Left cardiac atrium (tissue), 4 donors: ENCODE data around the gene UBE2D3. TPM values are rescaled to one million over a fixed set of nuclear protein-coding genes. Genes with fewer than 3 reads are reported as not detected.

Source experiments
- ATAC-seq, 2 donors: fragments of 200-7000 bp; cut with Tn5 transposase; one replicate each; pipeline ENCODE4 v1.9.1; 2020; ENCODE audit warnings: mild to moderate bottlenecking in 2 of 2, moderate library complexity in 2 of 2
- DNase-seq: peaks from one replicate; pipeline ENCODE4 v3.0.0-alpha.2; 2020
- intact Hi-C, 2 donors: fragments of 100-400 bp; cut with DNase I; formaldehyde crosslinking; loops; one replicate each; pipeline versions ENCODE4 v1.14.1 to v1.15.1; 2022 to 2023
- total RNA-seq, 2 donors: library from RNA; stranded (reverse); fragmentation: NEBNext Ultra II Directional; extraction: Animal tissue kit (Norgen Biotek cat#: 25700); gene quantifications; one replicate each; pipeline ENCODE4 v1.2.1, GENCODE V29; 2021
- donor health status: DM: no; HTN: yes; CAD: no.
- donor health status: DM: no; HTN: yes; CAD: no; lungs with severe emphysema.
- donor health status: DM: yes; HTN: yes; CAD: no.
- donor health status: Dilated cardiomyopathy.

UBE2D3 gene
- total RNA-seq, 2 donors from 2014 or later = 233 to 294 TPM

DNA sequence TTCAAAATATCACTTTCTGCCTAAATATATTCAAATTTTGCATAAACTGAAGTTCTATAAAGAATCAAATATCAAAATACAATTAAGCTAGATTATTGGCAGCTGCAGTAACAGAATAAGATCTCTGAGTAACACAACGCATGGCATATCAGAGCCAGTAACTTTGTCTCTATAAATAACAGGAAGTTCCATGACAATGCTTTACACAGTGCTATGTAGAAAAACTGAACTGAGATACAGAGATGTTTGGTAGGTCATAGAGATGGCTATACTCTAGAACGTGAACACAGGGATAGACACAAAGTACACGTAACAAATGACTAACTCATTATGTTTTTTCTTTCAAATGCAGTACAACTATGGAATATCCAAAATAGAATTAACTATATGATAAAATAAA lies 18.2 kb downstream of the UBE2D3 start:
- ATAC-seq (peak in 1 of 2 donors; percentile 67), DNase-seq (no peak)
- intact Hi-C loops = no loop called here

DNA sequence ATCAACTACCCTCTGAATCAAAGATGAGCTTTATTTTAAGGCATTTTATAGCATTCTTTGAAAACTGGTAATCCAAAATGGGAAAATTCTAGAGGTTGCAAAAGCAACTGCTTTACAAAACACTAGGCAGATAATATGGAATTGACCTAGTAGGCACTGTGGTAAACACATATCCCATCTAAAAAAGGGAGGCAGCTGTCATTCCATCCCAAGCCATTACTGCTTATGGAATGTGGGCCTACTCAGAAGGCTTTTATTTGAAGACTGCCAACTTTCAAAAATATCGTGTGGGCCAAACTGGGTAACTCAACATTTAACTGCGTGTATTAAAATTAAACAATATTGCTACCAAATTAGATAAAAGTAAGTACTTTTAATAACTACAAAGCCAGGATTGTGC lies 19.3 kb downstream of the UBE2D3 start:
- DNase-seq (no peak), ATAC-seq (no peak)
- intact Hi-C loops = no loop called here

DNA sequence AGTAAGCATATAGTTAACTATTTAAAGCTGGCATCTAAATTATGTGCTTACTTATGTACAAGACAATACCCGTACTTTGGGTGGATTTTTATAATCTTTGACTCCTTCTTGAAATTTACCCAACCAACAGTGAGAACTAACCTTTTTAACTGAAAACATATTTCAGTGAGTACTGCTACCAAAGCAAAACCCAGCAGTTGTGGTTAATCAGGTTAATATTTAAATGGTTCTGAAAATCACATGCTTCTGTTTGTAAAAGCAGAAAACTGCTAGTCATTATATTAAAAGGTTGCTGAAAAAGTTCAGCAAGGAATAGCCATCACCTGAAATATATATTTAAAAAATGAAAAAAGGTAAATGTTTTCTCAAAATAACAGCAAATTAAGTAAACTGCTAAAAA lies 20.0 kb downstream of the UBE2D3 start:
- DNase-seq = no peak
- intact Hi-C loops = no loop called here
- ATAC-seq = no peak

DNA sequence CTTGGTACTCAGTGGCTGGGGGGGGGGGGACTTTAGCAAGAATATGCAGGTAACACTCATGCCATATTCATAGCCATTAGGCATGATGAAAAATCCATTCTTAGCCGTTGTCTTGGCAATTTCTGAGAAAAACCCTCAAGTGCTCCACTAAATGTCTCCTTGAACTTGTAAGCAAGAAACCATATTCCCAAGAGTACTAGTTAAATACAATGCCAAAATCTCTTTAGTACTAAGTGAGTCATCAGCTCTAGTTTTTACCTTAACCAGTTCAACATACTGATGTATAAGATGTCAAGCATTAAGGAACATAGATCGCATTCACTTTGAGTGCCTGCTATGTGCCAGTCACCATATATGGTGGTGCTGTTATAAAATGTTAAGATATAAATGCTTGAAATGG lies 27.5 kb downstream of the UBE2D3 start:
- DNase-seq (no peak), ATAC-seq (no peak)
- intact Hi-C loops = no loop called here

DNA sequence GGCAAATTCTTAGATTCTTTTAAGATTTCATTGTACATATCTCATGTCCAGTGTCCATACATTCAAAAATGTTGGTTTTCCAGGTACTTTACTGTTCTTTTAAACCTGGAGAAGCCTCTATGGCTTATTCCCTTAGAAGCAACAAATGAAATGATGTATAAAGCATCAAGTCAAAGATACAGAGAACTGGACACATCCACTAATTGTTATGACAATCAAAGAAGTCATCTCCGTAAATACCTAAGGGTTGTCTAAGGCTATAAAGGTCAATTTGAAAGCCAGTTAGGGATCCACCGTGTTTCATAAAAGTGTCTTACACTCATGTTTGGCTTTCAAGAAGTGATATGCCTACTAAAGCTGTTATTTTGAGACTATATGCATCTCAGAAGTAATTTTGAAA lies 32.4 kb downstream of the UBE2D3 start:
- intact Hi-C loops = no loop called here
- ATAC-seq = no peak
- no peak for DNase-seq

DNA sequence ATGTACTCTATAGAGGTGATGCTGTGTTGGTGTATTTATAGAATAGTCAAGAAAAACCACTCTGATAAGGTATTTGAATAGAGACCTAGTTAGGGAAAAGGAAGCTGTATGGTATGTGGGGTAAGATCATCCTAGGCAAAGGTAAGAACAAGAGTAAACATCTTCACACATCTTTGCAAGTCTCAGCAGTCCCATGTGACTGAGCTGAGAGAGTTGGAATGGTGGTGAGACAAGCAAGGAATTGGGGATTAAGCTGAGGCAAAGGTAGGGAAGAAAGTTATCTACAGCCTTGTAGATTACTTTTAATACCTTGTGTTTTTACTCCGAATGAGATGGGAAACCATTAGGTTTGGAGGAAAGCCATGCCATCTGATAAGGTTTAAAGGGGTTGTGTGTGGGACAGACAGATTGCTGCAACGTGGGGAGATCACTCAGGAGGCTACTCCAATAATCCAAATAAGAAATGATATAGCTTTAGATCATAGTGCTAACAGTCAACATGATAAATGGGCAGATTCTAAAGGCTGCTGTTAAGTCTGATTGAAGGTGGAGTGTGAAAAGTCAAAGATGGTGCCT lies 34.9 kb downstream of the UBE2D3 start:
- intact Hi-C loops = no loop called here
- ATAC-seq (no peak), DNase-seq (no peak)

DNA sequence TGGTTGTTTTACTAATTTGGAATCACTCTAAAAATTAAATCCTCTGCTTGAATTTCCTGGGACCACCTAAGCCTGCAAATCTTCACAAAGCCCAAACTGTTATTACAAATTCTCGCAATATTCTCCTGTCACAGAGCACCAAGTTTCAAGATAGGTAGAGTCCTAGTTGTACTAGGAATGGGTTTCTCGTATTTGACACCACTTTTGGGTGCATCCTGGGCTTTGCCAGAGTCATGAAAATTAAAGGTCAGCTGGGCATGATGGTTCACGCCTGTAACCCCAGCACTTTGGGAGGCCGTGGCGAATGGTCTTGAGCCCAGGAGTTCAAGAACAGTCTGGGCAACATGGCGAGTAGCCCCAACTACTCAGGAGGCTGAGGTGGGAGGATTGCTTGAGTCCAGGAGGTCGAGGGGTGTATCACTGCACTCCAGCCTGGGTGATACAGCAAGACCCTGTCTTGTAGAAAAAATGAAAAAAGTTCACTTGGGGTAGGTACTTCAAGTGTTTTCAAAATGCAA lies 36.0 kb downstream of the UBE2D3 start:
- ATAC-seq (no peak), DNase-seq (no peak)
- intact Hi-C loops = no loop called here

DNA sequence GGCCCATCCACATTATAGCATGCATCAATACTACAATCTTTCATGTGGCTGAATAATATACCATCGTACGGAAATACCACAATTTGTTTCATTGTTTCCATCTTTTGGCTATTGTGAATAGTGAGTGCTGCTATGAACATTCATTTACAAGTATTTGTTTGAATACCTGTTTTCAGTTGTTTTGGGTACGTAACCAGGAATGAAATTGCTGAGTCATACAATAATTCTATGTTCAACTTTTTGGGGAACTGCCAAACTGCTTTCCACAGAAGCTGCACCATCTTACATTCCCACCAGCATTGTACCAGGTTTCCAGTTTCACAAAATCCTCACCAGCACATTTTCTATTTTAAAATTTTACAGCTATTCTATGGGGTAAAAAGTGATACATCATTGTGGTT lies 38.0 kb downstream of the UBE2D3 start:
- DNase-seq (no peak), ATAC-seq (peak in 1 of 2 donors; percentile 26)
- intact Hi-C loops = no loop called here

DNA sequence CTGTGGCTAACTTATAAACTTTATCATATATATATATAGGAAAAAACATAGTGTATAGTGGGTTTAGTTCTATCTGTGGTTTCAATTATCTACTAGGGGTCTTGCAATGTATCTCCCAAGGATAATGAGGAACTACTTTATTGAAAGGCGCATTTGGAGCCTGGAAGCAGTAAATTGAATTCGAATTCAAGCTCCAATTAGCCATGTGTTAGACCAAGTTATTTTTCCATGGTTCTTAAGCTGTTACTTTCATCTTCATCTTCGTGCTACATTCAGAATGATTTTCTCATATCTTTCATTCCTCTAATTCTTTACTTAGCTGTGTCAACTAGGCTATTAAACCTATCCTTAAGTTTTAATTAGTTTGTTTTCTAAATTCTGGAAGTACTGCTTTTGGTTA lies 39.4 kb downstream of the UBE2D3 start:
- intact Hi-C loops = no loop called here
- ATAC-seq = no peak
- DNase-seq = no peak

DNA sequence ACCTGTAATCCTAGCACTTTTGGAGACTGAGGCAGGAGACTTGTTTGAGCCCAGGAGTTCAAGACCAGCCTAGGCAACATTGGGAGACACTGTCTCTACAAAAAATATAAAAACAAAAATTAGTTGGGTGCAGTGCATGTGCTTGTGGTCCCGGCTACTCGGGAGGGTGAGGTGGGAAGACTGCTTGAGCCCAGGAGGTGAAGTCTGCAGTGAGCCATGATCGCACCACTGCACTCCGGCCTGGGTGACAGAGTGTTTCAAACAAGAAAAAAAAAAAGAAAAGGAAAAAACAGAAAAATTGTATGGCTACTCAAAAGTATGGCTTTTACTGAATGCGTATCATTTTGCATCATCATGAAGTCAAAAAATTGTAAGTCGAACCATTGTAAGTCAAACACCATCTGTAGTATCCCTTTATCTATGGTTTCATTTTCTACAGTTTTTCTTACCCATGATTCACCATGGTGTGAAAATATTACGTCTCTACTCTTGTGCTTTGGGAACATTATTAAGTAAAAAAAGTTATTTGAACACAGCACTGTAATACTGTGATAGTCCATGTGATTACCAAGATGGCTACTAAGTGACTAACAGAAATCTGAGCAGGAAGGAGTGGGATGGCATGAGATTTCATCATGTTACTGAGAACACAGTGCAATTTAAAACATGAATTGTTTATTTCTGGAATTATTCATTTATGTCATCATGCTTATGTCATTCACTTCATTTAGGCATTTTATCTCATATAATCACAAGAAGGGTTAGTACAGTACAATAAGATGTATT lies 40.1 kb downstream of the UBE2D3 start:
- DNase-seq (no peak), ATAC-seq (peak in 1 of 2 donors; percentile 15)
- intact Hi-C loops = no loop called here

DNA sequence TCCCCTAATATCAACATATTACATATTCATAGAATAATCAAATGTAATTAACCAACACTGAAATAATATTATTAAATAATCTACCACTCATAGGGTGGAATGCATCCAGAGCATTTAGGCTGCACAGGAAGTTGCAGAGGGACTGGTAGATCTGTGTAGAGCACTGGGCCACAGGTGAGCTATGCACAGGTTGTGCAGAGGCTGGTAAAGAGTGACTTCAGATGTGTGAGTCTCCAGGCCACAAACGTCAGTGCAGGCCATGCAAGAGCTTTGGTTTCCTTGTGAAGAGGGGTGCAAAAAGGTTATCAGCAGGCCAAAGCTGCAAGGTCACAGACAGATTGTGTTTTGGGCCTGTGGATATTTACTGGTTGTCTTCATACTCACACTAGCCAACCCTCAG lies 41.1 kb downstream of the UBE2D3 start:
- ATAC-seq (no peak), DNase-seq (no peak)
- intact Hi-C loops = no loop called here

DNA sequence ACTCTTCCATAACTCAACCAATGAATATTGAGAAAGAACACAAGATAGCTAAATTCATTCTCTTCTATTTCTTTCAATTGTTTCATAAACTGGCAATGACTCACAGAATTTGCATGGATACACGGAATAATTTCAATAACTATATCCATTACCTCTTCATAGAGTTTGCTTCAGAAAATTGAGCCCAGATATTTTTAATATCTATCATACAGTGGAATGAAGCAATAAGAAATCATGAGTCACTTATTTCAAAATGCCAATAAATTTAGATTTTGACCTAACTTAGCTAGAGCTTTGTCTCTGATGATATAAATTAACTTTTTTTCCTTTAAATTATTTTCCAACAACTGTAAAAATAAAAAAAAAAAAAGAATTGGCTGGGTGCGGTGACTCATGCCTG lies 44.3 kb downstream of the UBE2D3 start:
- ATAC-seq (no peak), DNase-seq (no peak)
- intact Hi-C loops = no loop called here

DNA sequence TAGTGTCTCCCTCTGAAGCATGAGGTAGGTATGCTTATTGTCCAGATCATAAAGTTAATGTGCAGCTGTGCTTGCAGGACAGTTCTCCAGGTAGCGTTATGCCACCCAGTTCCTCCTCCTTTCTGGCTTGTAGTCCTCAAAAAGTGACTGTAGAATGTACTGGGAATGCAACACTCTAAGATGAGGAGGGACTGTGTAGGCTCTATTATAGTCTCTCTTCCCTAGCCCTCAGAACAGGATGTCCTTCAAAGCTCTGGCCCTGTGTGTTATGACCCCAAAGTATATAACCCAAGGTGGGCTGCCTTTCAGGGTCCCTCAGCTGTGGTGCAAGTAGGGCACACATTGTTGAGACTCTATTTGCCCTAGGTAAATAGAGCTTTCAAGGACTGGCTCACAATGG lies 45.8 kb downstream of the UBE2D3 start:
- DNase-seq (no peak), ATAC-seq (no peak)
- intact Hi-C loops = no loop called here

DNA sequence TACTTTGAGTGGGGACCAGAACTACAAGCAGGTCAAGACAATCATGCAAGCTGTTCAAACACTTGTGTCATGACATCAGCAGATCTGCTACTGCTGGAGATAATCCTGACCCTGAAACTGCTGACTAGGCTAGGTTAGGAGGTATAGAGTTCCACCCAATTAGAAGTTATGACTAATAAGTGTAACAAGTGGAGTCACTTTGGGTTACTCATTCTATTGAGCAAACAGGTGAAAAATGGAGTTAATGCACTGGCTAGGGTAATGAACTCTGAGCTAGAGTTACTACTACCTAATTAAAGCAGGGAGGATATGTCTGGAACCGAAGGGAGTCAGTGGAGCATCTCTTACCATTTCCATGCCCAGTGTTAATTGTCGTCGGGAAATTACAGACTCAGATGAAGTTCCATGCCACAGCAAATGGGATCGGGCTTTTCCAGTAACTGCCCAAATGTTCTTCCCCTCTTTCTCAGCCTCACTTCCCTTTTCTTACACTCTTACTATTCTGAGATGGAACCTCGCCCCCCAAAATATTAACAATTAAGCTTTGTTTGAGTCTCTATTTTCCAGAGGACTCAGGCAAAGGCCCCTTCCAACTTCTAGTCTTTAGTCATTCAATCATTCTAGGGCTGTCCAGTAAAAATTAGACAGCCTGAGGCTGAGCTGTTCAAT lies 46.7 kb downstream of the UBE2D3 start:
- ATAC-seq (peak in 1 of 2 donors; percentile 64), DNase-seq (no peak)
- intact Hi-C loops = no loop called here

DNA sequence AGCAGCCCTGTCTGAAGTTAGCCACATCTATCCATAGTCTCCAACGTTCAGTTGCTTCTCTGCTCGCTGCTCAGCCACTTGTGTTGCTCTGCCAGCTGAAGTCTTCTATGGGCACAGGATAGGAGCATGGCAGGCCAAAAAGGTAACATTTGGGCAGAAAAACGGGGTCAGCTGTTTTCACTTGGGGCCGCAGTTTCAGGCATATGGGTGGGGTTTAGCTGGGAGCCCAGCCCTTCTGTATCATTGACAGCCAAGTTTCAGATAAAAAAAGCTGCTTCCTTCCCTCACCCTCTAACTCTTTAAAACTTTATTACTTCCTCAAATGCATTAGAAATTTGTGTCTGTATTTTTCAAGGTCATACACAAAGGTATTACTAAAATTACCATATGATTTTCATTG lies 48.1 kb downstream of the UBE2D3 start:
- DNase-seq (no peak), ATAC-seq (no peak)
- intact Hi-C loops = no loop called here

DNA sequence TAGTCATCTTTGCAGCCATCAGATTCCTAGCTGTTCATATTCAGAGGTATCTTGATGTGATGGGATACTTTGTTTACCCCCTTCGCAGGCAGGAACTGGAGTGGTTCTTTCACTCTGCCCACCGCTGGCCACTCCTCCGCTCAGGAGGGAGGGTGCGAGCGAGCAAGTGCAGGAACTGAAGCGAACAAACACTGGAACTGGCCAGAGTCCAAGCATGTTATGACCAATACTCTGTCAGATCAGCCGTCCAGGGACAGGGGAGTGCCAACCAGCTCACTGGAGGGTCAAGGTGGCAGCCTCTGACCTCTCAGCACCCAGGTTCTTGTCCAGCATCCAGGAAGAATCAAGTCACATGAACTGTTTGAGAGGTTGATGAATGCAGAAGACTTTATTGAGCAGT lies 48.6 kb downstream of the UBE2D3 start:
- peak; percentile 23 to 41 for ATAC-seq
- intact Hi-C loops = no loop called here
- DNase-seq = no peak

DNA sequence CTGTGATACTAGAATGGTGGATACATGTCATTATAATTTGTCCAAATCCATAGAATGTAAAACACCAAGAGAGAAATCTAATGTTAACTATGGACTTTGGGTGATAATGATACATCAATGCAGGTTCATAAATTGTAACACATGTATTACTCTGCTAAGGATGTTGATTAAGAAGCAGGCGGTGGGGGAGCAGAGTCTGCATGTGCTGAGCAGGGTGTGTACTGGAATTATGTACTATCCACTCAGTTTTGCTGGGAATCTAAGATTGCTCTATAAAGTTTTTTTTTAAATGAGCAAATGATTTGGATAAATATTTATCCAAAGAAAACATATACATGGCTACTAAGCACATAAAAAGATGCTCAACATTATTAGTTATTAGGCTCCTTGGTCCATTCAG lies 51.5 kb downstream of the UBE2D3 start:
- intact Hi-C loops = no loop called here
- no peak for ATAC-seq

DNA sequence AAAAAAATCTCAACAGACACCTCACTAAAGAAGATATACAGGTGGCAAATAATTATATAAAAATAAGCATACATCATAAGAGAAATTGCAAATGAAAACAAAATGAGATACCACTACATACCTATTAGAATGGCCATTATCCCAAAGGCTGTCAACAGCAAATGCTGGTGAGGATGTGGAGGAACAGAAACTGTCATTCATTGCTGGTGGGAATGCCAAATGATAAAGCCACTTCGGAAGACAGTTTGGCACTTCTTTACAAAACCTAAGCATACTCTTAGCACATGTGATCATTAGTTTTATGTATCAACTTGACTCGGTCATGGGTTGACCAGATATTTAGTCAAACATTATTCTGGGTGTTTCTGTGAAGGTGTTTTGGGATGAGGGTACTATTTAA lies 53.1 kb downstream of the UBE2D3 start:
- peak in 1 of 2 donors; percentile 38 for ATAC-seq
- intact Hi-C loops = no loop called here
- no peak for DNase-seq

More for the DNA sequence above, 51.5 kb downstream of the UBE2D3 start:
- no peak for DNase-seq

DNA sequence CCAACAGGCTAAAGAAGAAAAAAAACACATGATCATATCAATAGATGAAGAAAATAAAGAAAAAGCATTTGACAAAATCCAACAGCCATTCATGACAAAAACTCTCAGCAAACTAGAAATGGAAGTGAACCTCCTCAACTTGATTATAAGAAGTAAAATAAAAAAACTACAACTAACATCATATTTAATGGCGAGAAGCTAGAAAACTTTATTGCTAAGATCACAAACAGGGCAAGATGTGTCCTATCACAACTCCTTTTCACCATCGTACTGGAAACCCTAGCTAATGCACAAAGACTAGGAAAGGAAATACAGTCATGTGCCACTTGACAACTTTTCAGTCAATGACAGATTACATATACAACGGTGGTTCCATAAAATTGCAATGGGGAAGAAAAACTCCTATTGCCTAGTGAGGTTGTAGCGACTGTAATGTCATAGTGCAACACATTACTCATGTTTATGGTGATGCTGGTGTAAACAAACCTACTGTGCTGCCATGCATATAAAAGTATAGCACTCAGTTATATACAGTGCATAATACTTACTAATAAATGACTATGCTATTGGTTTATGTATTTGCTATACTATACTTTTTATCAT lies 54.5 kb downstream of the UBE2D3 start:
- intact Hi-C loops = no loop called here
- ATAC-seq (no peak), DNase-seq (no peak)

DNA sequence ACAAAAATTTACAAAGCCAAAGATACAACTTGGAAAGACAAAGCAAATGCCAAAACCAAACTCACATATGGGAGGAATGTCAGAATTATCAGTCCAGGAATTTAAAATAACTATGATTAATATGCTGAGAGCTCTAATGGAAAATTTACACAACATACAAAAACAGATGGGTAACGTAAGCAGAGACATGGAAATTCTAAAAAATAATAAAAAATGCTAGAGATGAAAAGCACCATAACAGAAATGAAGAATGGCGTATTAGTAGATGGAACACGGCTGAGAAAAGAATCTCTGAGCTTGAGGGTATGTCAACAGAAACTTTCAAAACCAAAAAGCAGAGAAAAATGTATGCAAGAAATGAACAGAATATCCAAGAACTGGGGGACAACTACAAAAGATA lies 62.5 kb downstream of the UBE2D3 start:
- DNase-seq (no peak), ATAC-seq (no peak)
- intact Hi-C loops = no loop called here
